GM21381 (cell line): ENCODE results near the gene CYP4F3.
"Not testable (repeated sequence)": the region's sequence is repeated elsewhere in the genome, so short reads cannot be mapped to it uniquely, and the experiment has no call there.

ENCODE experiments used
- ATAC-seq: cut with Tn5 transposase; IDR thresholded peaks from one replicate; pipeline ENCODE4 v1.9.1; 2021; ENCODE audit warnings: mild to moderate bottlenecking, moderate library complexity; ENCODE audit not compliant: unreplicated experiment

Gene CYP4F3, protein sequence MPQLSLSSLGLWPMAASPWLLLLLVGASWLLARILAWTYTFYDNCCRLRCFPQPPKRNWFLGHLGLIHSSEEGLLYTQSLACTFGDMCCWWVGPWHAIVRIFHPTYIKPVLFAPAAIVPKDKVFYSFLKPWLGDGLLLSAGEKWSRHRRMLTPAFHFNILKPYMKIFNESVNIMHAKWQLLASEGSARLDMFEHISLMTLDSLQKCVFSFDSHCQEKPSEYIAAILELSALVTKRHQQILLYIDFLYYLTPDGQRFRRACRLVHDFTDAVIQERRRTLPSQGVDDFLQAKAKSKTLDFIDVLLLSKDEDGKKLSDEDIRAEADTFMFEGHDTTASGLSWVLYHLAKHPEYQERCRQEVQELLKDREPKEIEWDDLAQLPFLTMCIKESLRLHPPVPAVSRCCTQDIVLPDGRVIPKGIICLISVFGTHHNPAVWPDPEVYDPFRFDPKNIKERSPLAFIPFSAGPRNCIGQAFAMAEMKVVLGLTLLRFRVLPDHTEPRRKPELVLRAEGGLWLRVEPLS

DNA sequence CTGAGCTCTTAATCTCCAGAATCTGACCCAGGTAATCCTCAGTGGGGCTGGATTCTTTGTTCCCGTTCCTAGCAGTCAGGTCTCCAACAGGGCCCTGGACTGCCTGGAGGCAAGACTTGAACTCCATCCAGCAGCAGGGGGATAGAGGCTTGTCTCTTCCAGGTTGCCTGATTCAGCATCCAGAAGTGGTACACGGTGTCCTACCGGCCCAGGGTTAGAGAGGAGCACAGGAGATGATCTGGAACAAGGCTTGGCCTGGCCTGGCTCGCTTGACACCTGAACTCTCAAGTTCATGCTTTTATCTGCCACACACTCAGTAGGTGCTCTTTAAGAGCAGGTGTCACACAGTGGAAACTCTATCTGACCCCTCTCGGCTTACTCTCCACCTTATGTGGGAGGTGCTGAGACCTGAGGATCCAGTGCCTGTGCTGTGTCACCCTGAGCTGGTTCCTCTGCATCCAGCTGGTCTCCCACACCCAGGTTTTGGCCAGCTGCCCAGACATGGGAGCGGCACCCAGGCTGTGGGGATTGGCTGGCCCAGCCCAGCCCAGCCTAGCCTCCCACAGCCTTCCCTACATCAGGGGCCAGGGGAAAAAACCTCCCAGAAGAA is at the start of gene CYP4F3:
Gene CYP4F3, plus strand, starts transcription at position 604 of the 610 bp plus-strand sequence. CDS start 519 bp downstream, outside the sequence.
- no peak for ATAC-seq

DNA sequence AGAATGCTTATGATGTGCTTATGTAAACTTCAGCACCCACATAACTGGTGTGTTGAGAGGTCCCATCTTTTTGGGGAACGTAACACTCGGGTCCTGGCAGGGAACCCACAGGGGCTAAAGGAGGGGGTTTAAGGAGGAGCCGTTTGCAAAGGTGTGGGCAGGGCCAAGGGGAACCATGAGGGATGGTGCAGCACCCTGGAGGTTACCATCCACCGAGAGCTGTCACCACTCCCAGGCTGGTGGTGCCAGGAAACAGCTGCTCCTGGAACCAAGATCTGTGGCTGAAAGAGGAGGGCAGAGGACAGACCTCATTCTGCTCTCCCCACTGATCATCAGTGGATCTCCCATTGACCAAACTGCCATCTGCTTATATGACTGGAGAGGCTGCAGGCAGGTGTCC is 48.9 kb upstream of the CYP4F3 start:
- ATAC-seq = no peak

DNA sequence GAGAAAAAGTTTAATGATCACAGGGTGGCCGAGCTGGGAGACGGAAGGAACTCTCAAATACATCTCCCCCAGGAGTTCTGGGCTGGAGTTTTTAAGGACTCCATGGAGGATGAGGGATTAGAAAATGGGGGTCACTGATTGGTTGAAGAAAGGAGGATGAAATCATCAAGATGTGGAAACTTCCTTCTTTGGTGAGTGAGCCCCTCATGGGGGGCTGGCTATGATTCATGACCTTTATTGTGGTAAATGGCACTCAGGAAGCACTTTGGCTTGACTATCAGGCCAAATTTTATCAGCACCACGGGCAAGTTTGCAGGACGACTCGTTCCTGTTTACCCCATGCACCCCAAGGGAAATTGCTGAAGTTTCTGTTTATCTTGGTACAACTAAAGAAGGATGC is 48.2 kb upstream of the CYP4F3 start:
- not testable (repeated sequence) for ATAC-seq

DNA sequence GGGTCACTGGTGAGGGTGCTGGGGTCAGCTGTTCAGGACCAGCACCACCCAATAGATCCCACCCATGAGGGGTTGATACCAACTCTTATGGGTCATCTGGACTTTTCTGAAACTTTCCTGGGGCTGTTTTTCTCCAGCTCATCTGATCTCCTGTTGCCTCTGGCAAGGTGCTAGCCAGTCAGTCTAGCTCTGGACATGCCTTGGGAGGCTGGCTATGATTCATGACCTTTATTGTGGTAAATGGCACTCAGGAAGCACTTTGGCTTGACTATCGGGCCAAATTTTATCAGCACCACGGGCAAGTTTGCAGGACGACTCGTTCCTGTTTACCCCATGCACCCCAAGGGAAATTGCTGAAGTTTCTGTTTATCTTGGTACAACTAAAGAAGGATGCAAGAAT is 46.9 kb upstream of the CYP4F3 start:
- not testable (repeated sequence) for ATAC-seq

DNA sequence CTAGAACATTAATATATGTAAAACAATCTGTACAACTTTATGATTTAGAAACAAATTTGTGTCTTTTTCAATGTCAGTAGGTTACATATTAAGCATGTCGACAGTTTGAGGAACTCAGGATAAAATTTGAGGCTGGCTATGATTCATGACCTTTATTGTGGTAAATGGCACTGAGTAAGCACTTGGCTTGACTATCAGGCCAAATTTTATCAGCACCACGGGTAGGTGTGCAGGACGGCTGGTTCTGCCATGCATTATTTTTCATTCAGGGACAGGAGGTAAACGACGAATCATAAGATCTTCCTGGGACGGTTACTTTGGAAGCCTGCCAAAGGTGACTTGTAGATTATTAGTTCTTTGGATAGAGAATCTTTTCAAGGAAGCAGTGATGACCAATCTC is 45.6 kb upstream of the CYP4F3 start:
- no peak for ATAC-seq

DNA sequence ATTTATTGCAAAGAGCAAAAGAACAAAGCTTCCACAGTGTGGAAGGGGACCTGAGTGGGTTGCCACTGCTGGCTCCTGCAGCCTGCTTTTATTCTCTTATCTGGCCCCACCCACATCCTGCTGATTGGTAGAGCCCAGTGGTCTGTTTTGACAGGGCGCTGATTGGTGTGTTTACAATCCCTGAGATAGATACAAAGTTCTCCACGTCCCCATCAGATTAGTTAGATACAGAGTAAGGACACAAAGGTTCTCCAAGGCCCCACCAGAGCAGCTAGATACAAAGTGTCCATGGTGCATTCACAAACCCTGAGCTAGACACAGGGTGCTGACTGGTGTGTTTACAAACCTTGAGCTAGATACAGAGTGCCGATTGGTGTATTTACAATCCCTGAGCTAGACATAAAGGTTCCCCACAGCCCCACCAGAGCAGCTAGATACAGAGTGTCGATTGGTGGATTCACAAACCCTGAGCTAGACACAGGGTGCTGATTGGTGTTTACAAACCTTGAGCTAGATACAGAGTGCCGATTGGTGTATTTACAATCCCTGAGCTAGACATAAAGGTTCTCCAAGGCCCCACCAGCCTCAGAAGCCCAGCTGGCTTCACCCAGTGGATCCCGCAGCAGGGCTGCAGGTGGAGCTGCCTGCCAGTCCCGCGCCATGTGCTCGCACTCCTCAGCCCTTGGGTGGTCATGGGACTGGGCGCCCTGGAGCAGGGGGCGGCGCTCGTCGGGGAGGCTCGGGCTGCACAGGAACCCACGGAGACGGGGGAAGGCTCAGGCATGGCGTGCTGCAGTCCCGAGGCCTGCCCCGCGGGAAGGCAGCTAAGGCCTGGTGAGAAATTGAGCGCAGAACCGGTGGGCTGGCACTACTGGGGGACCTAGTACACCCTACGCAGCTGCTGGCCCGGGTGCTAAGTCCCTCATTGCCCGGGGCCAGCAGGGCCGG is 32.4 kb upstream of the CYP4F3 start:
- not testable (repeated sequence) for ATAC-seq

DNA sequence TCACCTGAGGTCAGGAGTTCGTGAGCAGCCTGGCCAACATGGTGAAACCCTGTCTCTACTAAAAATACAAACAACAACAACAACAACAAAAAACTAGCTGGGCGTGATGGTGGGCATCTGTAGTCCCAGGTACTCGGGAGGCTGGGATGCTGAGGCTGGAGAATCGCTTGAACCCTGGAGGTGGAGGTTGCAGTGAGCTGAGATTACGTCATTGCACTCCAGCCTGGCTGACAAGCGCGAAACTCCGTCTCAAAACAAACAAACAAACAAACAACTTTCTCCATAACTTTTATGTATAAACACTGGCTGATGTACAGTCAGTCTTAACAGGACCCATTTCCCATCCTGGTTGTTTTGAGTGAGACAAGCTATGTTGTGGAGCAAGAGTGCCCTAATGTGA is 31.4 kb upstream of the CYP4F3 start:
- ATAC-seq = no peak

DNA sequence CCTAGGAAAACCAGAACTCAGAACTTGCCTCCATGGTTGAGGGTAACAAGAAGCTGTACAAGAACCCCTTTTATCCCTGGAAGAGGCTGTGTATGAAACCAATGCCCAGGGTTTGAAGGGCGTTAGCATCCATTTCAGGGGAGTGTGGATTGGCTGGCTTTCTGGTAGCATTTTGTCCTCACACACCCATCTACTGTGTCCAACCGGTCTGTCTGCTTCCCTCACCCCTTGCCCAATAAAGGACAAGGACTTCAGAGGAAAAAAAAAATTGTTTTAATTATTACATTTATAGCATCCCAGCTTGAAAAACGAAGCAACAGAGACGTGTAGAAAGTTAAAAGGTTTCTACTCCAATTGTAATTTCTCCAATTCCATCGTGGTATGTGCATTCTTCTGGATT is 28.4 kb upstream of the CYP4F3 start:
- no peak for ATAC-seq

DNA sequence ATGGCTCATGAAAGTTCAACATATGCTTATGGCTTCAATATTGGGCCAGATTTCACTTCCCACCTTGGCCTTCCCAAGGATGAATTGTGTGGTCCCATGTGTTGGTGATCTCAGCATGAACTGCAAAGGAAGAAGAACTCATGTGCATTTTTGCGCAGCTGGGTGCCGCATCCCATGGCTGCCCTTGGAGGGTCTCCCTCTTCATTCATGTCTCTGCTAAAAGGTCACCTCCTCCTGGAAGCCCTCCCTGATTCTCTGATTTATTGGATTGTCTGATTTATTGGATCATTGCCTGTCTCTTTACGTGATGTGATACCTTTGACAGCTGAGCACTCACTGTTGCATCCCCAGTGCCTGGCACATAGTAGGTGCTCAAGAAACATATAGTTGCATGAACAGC is 27.4 kb upstream of the CYP4F3 start:
- no peak for ATAC-seq

DNA sequence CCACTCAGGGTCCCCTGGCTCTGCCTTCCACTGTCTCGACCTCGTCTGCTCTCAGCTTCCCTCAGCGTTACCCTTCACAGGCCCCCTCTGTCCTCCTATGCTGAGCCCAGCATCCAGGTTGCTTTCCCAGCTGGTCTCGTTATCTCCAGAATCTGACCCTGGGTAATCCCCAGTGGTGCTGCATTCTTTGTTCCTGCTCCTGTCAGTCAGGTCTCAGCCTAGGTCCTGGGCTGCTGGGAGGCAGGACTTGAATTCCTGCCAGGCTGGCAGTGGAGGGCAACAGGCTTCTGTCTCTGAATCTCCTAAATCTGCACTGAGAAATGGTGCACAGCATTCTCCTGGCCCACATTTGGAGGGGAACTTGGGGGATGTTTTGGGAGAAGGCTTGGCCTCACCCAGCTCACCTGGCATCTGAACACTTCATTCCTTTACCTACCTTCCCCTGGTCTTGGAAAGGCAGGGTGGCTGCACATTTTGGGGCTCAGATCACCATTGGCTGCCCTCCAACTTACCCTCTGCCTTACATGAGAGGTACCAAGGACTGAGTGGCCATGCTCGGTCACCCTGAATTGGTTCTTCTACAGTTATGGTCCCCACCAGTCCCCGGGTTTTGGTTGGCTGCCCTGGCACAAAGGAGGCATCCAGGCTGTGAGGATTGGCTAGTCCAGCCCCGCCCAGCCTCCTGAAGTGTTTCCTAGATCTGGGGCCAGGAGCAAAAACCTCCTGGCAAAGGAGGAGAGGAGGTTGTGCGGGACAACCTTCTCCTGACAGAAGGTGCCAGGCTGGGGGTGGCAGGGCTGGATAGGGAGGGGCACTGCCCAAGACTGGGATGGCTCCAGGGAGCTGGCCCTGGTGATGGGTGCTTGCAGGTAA is 26.0 kb upstream of the CYP4F3 start, which contains the start of gene CYP4F8:
Gene CYP4F8, plus strand, starts transcription at position 712 of the 873 bp plus-strand sequence. CDS start 399 bp downstream, outside the sequence.
- no peak for ATAC-seq

DNA sequence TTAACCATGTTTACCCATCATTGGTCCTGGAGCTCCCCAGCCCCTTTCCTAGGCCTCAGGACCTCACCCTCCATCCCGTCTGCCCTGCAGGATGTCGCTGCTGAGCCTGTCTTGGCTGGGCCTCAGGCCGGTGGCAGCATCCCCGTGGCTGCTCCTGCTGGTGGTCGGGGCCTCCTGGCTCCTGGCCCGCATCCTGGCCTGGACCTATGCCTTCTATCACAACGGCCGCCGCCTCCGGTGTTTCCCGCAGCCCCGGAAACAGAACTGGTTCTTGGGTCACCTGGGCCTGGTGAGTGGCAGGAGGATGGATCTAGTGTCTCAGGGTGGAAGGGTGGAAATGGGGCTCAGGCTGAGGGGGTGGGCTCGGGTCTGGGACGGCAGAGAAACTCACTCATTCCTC is 25.2 kb upstream of the CYP4F3 start:
- ATAC-seq = no peak

DNA sequence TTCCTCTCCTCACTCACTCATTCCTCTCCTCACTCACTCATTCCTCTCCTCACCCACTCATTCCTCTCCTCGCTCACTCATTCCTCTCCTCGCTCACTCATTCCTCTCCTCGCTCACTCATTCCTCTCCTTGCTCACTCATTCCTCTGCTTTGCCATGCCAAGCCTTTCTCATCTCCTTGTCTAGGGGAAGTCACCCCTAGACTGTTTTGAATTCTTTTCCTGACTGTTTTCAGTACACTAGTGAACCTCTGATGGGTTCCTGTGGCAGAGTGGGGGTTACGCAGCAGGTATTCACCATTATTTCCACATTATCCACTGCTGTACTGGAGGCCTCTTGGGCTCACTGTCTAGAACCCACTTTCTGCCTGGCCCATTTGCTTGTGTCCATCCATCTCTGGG is 24.5 kb upstream of the CYP4F3 start:
- ATAC-seq = no peak

DNA sequence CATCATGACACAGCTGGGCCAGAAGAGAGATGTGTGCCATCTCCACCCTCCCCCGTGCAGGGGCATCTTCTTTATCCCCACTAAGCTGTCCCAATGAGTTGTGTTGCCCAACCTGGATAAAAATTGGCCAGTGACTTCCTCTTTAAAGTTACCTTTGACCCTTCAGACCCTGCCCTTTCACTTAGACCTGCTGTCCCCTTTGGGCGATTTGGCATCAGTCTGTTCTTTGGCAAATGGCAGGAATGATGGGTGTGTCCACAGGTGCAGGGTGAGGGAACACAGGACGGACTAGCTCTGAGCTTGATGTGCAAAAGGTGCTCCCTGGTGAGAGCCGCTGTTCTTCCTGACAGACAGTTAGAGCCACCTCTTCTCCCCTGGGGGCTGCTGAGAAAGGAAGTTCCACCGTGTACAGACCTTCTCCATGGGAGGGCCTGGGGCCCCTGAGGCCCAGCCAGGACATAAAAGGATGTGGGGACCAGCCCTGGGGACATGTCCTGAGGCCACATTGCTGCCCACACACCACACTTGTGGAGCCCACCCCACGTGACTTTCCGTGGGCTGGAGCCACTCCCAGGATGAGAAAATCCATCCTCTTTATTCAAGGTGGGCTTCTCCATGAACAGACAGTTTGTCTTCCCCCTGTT is 23.9 kb upstream of the CYP4F3 start:
- no peak for ATAC-seq

DNA sequence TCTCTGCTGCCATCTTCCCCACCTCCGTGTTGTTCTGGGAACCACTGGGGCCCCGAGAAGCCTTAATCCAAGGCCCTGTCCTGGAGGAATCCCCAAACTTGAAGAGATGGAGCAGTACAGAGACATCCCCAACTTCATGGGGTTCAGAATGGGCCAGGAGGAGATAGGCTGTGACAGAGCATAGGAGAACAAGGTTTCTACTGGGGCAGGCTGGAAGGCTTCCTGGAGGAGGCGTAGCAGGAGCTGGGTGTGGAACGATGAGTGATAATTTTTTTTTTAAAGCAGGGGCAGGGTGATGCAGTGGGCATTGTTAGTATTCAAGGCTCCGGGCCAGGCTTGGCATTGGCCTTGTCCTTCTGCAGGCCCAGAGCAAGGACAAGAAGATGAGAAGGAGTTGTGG is 22.4 kb upstream of the CYP4F3 start:
- ATAC-seq = no peak

DNA sequence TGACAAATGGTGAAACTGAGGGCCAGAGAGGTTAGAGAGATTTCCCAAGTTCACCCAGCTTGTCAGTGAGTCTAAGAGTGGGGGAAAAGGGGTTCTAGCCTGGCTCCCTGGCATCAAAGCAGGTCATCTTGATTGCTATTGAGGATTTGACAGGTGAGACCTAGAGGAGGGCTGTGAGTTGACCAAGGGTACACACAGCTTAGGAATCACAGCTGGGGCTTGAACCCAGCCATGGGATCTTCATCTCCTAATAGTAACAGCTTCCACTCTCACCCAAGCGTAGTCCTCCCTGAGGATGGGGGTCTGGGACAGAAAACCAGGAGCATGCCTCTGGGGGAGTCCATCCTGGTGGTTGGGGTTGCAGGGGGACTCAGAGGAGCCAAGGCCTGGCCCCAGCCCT is 18.9 kb upstream of the CYP4F3 start:
- ATAC-seq = no peak

DNA sequence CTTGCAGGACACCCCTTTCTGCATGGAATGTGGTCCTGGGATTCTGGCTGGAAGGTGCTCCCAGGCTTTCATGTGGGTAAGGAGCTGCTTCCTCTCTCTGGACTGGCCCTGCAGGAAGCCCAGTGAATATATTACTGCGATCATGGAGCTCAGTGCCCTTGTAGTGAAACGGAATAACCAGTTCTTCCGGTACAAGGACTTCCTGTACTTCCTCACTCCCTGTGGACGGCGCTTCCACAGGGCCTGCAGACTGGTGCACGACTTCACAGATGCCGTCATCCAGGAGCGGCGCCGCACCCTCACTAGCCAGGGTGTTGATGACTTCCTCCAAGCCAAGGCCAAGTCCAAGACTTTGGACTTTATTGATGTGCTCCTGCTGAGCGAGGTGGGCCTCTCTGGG is 17.7 kb upstream of the CYP4F3 start:
- ATAC-seq = no peak

DNA sequence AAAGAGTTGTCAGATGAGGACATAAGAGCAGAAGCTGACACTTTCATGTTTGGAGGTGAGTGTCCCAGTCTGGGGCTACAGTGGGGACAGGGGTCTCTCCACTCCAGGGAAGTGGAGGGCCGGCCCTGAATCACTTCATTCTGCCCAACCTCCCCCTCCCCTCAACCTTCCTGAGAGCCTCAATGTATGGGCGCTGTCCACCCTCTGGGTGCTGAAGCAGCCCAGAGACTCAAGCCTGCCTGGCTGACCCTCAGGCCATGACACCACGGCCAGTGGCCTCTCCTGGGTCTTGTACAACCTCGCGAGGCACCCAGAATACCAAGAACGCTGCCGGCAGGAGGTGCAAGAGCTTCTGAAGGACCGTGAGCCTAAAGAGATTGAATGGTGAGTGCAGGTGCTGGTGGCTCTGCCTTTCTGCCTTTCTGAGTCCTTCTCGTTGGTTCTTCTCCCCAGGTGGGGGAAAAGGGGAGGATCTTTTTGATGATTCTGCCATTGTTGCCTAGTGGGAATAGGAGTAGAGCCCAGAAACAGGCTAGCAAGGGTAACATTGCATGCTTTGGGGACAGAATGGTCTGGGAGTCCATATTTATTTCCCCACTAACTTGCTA is 16.9 kb upstream of the CYP4F3 start:
- no peak for ATAC-seq

DNA sequence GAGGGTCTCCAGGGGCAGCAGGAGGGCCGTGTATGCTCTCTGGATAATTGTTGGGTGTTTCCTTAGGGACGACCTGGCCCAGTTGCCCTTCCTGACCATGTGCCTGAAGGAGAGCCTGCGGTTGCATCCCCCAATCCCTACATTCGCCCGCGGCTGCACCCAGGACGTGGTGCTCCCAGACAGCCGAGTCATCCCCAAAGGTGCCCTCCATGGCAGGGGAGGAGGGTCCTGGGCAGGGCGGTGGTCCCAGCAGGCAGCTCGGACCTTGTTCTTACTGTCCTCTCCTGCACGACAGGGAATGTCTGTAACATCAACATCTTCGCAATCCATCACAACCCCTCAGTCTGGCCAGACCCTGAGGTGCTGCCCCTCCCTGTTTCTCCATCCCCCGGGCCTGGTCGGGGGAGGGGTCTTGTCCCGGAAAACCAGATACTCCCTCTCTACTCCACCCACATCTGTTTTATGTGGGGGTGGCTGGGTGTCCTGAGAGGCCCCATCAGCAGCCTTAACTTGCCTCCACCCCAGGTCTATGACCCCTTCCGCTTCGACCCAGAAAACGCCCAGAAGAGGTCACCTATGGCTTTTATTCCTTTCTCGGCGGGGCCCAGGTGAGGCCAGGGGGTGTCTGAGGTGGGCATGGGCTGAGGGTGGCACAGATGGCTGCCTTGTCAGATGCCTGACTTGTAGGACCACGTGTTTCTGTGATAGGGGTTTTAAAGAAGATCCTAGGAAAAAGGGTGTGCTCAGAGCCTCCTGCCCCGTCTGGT is 12.3 kb upstream of the CYP4F3 start:
- no peak for ATAC-seq
